ENCODE results near the gene SOAT2.

SOAT2 gene, protein sequence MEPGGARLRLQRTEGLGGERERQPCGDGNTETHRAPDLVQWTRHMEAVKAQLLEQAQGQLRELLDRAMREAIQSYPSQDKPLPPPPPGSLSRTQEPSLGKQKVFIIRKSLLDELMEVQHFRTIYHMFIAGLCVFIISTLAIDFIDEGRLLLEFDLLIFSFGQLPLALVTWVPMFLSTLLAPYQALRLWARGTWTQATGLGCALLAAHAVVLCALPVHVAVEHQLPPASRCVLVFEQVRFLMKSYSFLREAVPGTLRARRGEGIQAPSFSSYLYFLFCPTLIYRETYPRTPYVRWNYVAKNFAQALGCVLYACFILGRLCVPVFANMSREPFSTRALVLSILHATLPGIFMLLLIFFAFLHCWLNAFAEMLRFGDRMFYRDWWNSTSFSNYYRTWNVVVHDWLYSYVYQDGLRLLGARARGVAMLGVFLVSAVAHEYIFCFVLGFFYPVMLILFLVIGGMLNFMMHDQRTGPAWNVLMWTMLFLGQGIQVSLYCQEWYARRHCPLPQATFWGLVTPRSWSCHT

DNA sequence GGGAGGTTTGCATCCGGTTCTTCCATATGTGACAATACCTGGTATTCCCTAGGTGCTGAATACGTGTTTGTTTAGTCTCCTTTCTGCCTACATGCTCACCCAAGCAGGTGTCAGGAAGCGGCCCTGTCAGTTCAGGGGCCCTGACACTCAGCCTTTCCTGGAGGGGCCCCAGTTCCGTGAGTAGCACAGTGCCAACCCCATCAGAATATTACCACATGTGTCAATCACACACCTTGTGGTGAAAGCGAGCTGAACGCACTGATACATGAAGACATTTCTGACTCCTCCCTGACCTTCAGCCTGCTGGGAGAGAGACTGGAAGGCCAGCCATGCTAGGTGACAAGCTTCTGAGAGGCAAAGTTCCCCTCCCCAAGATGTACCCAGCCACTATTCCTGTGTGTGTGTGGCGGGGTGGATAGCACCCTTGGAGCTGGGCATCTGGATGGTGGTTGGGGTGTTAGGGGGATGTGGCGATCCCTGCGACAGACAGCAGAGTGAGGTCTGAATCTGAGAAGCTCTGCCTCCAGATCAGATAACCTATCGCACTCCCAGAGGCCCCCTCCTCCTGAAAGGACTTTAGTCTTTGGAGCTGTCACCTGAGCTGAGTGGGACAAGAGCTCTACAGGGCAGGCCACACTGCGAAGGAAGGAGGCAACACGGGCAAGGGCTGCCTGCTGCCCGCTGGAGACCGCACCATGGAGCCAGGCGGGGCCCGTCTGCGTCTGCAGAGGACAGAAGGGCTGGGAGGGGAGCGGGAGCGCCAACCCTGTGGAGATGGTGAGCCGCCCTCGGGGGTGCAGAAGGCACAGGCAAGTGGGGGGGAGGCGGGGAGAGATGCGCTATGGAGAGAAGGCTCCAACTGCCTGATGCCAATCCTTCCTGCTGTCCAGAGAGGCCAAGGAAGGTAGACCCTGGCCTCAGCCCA is at the start of gene SOAT2:
Gene SOAT2, plus strand, starts transcription at position 604 of the 925 bp plus-strand sequence. Its CDS starts 92 bp downstream, at position 696.
- DNase-seq, result peak; percentile 22 to 52

DNA sequence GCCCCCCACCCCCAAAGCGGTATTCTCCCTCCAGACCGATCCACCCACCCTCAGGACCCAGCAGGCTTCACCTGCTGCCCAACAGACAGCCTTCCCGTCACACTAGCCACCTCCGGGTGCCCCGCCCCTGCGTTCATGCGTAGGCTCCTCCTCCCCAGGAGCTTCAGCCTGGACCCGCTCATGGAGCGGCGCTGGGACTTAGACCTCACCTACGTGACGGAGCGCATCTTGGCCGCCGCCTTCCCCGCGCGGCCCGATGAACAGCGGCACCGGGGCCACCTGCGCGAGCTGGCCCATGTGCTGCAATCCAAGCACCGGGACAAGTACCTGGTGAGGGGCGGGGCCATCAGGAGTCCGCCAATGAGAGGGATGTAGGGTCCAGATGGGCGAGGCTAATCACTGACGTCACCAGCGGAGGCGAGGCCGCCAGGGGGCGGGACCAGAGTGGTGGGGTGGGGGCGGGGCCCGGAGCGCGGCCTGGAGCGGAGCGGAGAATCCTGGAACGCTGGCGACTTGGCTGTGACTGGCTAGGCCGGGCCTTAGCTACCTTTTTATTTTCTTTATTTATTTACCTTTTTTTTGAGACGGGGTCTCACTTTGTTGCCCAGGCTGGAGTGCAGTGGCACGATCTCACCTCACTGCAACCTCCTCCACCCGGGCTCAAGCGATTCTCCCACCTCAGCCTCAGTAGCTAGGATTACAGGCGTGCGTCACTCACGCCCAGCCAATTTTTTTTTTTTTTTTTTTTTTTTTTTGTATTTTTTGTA is 49.0 kb upstream of the SOAT2 start:
- peak; percentile 94 to 95 for DNase-seq

DNA sequence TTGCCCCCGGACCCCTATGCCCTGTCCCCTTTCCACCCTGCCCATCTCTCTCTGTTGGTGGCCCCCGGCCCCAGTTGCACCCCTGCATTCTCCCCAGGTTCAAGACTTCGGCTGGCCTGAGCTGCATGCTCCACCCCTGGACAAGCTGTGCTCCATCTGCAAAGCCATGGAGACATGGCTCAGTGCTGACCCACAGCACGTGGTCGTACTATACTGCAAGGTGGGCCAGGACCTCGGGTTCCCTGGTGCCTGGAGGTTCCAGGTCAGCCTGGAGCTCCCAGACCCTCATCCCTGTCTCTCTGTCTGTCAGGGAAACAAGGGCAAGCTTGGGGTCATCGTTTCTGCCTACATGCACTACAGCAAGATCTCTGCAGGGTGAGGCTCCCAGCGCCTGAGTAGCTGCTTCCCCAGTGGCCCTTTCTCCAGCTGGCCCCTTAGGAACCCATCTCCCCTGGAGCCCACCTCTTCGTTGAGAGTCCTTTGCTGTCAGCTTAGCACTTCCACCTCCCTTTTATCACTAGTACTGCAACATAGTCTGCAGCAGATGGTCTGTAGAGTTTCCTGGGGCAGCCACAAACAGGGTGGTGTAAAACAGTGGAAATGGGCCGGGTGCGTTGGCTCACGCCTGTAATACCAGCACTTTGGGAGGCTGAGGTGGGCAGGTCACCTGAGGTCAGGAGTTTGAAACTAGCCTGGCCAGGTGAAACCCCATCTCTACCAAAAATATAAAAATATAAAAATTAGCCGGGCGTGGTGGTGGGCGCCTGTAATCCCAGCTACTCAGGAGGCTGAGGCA is 47.6 kb upstream of the SOAT2 start:
- DNase-seq, result no peak

DNA sequence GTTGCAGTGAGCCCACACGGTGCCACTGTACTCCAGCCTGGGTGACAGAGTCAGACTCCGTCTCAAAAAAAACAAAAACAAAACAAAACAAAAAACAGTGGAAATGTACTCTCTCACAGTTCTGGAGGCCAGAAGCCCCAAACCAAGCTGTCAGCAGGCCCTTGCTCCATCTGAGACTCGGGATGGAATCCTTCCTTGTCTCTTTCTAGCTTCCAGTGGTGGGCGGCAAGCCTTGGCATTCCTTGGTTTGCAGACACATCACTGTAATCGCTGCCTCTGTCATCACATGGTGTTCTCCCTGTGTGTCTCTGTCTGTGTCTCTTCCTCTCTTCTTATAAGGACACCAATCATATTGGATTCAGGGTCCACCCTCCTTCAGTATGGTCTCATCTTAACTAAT is 47.0 kb upstream of the SOAT2 start:
- no peak for DNase-seq

DNA sequence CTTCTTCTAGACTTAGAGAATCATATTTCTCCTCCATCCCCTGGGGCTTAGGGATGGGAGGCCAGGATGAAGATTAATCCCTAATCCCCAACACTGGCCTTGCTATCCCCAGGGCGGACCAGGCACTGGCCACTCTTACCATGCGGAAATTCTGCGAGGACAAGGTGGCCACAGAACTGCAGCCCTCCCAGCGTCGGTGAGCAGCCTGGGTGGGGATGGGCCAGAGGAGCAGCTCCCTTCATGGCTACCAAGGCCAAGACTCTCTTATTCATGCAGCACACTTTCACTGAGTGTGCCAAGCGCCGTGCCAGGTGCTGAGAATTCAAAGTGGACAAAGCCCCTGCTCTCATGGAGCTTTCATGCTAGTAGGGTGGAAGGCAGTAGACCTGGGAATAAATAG is 46.4 kb upstream of the SOAT2 start:
- no peak for DNase-seq

DNA sequence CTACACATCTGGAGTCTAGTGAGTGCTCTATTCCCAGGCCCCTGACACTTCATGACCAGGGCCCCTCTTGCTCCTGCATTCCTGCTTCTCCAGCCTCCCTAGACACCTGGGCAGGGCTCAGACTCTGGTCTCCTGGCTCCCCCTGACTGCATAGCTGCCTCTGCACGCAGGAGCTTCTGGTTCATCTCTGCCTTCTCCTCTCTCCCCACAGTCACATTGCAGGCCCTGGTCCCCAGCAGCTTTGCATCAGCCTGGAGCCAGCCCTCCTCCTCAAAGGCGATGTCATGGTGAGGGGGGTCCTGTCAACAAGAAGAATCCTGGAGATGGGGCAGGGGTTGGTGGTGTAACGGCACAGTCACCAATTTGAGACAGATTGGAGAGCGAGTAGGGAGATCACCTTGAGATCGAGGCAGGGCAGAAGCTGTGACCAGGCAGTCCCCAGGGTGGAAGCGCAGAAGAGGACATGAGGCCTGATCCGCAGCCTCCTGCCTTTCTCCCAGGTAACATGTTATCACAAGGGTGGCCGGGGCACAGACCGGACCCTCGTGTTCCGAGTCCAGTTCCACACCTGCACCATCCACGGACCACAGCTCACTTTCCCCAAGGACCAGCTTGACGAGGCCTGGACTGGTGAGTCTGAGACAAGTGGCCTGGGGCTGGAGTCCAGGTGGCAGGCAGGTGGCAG is 45.3 kb upstream of the SOAT2 start:
- no peak for DNase-seq

DNA sequence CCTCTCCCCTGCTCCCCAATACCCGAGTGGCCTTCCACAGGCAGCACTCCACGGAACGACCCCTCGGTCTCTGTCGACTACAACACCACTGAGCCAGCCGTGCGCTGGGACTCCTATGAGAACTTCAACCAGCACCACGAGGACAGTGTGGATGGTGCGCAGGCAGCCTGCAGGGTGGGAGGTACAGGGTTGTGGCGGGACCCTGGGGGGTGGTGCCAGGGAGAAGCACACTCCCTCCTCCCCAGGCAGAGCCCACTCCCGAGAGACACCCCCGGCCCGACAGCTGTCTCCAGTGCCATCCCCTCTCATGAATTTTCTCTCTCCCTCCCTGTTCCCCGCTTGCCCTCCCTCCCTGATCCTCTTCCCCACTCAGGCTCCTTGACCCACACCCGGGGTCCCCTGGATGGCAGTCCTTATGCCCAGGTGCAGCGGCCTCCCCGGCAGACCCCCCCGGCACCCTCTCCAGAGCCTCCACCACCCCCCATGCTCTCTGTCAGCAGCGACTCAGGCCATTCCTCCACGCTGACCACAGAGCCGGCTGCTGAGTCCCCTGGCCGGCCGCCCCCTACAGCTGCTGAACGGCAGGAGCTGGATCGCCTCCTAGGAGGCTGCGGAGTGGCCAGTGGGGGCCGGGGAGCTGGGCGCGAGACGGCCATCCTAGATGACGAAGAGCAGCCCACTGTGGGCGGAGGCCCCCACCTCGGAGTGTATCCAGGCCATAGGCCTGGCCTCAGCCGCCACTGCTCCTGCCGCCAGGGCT is 44.4 kb upstream of the SOAT2 start:
- no peak for DNase-seq

DNA sequence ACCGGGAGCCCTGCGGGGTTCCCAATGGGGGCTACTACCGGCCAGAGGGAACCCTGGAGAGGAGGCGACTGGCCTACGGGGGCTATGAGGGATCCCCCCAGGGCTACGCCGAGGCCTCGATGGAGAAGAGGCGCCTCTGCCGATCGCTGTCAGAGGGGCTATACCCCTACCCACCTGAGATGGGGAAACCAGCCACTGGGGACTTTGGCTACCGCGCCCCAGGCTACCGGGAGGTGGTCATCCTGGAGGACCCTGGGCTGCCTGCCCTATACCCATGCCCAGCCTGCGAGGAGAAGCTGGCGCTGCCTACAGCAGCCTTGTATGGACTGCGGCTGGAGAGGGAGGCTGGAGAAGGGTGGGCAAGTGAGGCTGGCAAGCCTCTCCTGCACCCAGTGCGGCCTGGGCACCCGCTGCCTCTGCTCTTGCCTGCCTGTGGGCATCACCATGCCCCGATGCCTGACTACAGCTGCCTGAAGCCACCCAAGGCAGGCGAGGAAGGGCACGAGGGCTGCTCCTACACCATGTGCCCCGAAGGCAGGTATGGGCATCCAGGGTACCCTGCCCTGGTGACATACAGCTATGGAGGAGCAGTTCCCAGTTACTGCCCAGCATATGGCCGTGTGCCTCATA is 43.7 kb upstream of the SOAT2 start:
- DNase-seq, result no peak

DNA sequence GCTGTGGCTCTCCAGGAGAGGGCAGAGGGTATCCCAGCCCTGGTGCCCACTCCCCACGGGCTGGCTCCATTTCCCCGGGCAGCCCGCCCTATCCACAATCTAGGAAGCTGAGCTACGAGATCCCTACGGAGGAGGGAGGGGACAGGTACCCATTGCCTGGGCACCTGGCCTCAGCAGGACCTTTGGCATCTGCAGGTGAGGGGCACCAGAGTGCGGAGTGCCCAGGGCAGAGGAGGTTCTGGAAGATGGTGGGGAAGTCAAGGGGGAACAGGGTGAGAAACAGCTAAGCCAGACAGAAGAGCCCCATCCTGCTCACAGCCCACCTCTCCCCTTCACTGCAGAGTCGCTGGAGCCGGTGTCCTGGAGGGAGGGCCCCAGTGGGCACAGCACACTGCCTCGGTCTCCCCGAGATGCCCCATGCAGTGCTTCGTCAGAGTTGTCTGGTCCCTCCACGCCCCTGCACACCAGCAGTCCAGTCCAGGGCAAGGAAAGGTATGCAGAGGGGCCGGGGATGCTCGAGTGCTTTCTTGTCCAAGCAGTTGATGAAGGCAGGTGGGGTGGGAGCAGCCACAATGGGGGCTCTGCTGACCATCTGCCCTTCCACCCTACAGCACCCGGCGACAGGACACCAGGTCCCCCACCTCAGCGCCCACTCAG is 43.1 kb upstream of the SOAT2 start:
- no peak for DNase-seq

DNA sequence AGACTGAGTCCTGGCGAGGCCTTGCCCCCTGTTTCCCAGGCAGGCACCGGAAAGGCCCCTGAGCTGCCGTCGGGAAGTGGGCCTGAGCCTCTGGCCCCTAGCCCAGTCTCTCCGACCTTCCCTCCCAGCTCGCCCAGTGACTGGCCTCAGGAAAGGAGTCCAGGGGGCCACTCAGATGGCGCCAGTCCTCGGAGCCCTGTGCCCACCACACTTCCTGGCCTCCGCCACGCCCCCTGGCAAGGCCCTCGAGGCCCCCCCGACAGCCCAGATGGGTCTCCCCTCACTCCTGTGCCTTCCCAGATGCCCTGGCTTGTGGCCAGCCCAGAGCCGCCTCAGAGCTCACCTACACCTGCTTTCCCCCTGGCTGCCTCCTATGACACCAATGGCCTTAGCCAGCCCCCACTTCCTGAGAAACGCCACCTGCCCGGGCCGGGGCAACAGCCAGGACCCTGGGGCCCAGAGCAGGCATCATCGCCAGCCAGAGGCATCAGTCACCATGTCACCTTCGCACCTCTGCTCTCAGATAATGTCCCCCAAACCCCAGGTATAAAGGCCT is 42.5 kb upstream of the SOAT2 start:
- no peak for DNase-seq

DNA sequence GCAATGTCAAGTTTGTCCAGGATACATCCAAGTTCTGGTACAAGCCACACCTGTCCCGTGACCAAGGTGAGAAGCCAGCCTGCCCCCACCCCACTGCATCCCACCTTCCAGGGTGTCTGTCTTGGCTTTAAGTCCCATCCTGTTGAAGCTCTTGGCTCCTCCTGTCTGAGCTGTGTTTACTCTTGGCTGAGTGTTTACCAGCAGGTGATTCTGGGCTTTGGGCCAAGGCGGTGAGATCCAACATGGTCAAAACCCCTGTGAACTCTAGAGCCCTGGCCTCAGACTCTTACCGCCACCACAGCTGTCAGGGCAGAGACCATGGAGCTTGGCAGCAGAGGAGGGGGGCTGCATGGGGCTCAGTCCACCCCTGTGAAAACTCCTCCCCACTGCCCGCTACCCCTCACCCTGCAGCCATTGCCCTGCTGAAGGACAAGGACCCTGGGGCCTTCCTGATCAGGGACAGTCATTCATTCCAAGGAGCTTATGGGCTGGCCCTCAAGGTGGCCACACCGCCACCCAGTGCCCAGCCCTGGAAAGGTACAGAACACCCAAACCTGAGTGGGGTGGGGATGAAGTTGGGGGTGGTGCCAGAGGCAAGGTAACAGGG is 41.8 kb upstream of the SOAT2 start:
- no peak for DNase-seq

DNA sequence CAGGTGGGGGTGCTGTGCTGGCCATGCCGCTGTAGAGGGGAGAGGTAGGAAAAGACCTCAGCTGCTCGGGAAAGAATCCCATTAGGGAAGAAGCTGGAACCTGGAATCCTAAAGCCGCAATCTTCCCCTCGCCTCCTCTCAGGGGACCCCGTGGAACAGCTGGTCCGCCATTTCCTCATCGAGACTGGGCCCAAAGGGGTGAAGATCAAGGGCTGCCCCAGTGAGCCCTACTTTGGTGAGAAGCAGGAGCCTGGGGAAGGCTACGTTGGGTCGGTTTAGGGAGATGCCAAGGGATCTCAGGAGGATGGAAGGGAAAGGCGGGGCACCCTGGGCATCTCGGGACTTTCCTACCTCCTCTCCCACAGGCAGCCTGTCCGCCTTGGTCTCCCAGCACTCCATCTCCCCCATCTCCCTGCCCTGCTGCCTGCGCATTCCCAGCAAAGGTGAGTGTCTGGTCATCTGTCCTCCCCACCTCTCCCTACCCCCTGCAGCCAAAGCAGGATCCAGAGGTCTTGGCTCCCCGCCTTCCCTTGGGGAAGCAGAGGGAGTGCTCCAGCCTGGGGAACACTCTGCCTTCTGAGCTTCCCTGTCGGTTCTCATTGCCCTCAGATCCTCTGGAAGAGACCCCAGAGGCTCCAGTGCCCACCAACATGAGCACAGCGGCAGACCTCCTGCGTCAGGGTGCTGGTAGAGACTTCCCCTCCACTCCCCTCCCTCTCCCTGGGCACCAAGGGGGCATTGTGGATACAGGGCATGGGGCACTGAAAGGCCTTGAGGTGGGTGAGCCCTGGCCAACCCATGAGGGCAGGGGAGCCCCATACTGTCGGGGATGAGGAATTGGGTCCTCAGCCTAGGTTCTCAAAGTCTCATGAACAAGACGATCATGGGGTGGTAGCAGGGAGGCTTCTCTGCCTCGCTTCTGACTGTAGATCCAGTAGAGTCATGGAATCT is 41.0 kb upstream of the SOAT2 start:
- DNase-seq, result no peak

DNA sequence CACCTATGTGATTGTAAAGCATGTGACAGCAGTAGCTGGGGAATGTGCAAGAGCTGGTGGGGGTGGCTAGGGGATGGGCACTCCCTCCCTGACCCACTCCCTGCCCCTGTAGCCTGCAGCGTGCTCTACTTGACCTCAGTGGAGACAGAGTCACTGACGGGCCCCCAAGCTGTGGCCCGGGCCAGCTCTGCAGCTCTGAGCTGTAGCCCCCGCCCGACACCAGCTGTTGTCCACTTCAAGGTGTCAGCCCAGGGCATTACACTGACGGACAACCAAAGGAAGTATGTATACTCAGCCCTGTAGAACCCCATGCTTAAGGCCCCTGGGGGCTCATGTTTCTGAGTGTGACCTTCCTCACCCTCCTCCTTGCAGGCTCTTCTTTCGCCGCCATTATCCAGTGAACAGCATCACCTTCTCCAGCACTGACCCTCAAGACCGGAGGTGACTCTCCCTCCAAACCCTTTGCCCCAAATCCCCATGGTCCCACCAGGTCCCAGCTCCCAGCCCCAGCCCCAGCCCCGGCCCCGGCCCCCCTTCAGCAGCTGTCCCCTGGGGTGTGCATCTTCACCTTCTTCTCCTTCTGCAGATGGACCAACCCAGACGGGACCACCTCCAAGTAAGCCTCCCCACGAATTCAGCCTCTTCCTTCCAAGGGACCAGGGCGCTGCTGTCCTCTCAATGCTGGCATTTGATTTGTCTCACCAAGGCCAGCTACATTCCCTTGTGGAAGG is 40.1 kb upstream of the SOAT2 start:
- no peak for DNase-seq

DNA sequence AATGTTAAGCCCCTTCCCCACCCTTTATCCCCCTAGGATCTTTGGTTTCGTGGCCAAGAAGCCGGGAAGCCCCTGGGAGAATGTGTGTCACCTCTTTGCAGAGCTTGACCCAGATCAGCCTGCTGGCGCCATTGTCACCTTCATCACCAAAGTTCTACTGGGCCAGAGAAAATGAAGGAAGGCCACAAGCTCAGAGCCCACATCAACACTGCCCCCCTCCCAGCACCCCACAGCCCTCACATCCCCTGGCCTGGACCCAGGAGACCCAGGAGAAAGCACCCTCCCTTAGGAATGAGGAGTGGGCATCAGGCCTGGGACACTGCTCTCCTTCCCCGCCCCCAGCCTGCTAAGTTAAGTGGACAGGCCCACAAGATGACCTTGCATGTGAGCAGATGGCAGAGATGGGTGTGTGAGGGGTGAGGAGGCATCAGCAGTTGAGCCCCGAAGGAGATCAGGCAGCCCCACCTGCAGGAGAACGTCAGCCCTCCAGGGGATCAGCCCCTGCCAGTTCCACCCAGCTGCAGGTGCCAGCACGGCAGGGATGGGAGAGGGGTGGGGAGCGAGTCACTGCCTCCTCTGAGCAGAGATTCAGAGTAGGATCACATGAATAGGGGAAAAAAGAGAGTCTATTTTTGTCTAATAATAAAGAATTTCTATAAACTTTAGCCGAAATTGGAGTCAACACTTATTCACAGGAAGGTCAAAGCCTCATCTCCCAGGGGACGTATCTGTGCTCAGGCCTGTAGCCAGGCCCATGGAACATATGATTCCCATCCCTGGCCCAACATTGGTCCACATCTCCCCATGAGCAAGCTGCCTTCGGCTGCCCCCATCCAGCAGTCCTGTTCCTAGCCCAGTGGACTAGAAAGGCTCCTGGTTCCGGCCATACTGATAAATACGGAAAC is 39.3 kb upstream of the SOAT2 start:
- no peak for DNase-seq

DNA sequence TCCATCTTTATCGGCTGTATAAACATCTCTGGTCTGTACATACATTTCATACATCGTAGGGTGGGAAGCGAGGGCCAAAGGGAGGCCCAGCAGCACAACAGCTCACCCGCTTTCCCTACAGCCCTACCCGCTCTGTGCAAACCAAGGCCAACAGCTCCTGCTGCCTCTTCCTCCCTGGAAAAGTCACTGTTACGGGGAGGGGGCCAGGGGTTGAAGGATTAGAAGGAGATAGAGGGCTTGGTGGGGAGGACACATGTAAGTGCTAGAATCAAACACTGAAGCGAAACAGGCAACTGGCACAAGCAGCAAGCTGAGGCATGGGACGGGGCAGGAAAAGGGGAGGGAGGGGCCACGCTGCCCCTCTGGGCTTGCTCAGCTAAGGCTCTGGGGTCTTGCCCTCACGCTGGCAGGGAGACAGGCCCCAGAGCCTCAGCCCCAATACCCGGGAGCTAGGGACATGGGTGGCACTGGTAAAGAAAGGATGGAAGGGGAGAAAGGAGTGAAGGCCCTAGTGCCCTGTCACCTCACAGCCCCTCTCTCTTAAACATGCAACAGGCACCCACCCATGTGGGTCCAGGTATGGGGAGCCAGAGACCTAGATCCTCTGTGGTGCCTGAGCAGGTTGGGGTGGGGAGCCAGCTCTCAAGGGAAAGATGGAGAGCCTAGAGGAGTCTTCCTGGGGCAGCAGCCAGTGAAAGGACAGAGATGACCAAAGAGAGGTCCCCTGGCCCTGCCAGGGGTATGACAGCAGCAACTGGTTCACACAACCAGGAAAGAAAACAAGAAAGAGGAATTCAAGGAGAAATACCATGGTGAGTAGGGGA is 38.5 kb upstream of the SOAT2 start:
- DNase-seq, result no peak

All from CD4-positive, alpha-beta T cell treated with Interleukin-4 for 1 hour (primary cell).